ENCODE data around the gene COPS9. TPM values are rescaled to one million over a fixed set of nuclear protein-coding genes. Genes with fewer than 3 reads are reported as not detected.

COPS9 gene
- total RNA-seq, 1 donor from 2014 or later, result 204 TPM

DNA sequence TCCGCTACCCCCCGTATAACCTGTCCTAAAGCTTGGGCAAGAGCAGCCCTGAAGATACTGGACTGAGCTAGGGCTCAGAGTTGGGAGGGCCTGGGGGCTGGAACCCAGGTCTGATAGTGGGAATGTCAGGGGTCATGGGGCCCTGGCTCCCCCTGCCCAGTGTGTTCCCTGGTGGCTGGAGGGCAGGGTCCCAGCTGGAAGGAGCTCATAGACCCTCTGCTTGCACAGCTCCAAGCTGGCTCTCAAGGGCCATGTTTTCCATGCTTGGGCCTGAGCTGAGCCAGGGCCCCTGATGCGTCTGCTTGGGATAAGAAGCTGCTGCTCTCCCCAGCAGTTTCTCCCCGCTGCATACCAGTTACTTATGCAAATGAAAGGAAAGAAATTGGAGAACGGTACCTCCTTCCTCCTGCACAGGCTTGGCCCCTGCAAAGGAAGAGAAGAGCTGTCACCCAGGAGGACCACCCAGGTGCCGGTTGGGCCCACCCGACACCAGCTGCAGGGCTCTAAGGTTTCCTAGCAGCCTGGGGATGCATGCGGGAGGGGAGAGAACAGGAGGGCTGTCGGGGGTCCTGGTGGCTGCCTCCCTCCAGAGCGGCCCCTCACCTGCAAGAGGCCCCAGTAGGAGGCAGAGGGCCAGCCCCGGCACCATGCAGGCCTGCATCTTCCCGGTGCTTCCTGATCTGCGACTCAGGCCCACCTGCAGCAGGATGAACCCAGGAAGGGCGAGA, 3.7 kb upstream of the COPS9 start:
- DNase-seq (peak; percentile 18), ATAC-seq (no peak)
- intact Hi-C loops (cut with micrococcal nuclease), result loop anchor here (5.0 to 10.0 kb wide), 2 partner anchors 78 to 1105 kb away; no protein-coding TSS in a partner anchor

DNA sequence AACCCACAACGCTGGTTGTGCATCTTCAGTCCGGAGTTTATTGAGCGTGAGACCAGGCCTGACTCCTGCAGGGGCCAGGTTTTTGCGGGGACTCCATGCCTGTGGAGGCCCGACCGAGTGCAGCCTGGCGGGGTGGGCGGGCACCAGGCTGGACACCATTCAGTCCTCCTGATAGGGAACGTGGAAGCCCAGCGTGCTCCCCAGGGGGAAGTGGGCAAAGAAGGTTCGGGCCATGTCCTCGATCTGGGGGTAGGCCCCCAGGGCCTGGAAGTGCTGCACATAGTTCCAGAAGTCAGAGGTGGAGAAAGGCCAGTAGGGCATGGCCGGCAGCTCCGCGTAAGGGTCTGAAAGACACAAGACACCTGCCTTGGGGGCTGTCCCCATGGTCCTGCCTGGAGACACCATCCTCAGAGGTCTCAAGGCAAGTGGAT, 2.9 kb upstream of the COPS9 start:
- DNase-seq (peak; percentile 22), ATAC-seq (no peak)
- intact Hi-C loops (cut with micrococcal nuclease), result no loop called here

DNA sequence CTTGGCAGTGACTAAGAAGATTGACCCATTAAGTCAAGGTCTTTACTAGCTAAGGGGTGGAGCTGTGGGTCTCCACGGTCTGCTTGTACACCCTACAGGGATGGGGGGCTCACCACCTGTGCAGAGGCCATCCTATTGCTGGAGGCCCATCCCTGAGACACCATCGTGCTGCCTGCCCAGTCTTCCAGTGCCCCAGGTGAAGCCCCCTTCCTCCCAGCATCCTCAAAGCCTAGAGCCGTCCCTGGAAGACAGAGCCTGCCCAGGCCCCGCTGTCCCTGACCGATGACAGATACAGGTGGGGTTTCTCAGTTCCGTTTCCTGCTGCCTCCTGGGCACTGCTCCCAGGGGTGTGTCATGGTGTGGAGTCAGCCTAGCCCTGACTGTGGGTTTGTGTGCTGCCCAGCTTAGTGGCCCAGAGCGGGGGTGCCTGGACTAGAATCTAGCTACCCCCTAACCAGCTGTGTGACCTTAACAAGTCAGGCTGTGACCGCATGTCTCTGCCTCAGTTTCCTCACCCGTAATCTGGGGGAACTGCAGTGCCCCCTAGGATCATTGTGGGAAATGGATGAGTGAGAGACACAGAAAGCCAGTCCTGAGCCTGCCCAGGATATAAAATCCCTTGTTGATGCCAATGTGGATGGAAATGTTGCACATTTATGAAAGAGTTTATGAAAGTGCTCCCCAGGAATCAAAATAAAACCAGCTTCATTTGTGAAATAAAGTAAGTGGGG, 2.3 kb upstream of the COPS9 start:
- intact Hi-C loops (cut with micrococcal nuclease), result no loop called here
- peak; percentile 13 for DNase-seq
- no peak for ATAC-seq

DNA sequence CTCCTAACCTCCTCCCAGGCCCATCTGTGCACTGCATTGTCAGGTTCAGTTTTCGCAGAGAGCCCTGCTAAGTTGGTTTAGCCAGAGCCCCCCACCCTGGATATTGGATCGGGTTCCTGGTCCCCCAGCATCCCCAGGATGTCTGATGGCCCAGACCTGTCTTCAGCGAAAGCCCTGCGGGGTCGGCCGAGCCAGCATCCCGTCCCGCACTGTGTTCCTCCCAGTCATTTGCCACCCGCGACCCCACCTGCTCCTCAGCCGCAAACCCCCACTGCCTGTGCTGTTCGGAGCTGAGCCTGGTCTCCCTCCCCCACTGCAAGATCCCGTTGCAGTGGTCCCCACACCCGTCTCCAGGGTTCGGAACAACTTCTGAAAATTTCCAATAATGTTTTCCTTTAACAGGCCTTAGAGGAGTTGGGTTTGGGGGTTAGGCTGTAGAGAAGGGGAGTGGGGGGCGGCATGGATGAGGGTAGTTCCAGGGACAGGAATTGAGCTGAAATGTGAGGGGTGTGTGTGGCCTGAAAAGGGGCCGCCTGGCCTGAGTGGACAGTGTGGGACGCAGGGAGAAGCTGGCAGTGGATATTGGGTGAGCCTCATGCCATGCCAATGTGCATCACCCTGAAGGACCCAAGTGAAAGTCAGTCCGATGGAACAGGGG, 1.6 kb upstream of the COPS9 start:
- DNase-seq (peak; percentile 5), ATAC-seq (no peak)
- intact Hi-C loops (cut with micrococcal nuclease), result no loop called here

DNA sequence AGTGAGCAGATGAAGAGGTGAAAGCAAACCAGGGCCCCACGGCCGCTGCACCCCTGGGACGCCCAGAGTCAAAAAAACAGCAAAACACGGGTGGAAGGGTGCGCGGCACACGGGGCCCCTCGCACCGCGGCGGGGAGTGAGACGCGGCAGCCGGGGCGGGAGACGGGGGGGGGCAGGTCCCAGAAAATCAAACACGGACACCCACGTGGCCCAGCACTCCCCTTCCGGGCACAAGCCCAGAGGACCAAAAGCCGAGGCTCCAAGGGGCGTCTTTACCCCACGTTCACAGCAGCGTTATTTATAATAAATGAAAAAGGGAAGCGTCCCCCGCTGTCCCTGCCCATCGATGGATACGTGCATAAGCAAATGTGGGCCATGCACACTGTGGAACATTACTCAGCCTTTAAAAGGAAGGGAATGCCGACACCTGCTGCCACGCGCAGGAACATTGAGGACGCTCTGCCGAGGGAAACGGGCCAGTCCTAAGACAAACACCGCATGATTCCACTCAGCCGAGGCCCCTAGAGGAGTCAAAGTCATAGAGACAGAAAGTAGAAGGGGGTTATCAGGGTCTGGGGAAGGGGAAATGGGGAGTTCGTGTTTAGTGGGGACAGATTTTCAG, 677 bp upstream of the COPS9 start:
- no peak for DNase-seq
- intact Hi-C loops (cut with micrococcal nuclease), result no loop called here
- peak; percentile 25 for ATAC-seq

DNA sequence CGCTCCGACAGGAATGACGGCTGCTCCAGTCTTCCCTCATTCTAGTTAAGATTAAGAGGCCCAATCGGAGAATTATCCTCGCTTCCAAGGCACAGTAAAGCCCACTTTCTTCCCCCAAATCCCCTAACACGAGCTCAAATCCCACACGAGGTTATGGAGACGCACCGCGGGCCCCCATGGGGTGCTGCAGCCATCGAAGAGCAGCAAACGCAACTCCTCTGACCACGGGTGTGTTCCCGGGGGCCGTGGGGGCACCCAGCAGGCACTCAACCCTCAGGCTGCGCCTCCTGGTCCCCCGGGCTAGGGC, 446 bp downstream of the COPS9 start:
- intact Hi-C loops (cut with micrococcal nuclease), result no loop called here
- DNase-seq, result no peak

DNA sequence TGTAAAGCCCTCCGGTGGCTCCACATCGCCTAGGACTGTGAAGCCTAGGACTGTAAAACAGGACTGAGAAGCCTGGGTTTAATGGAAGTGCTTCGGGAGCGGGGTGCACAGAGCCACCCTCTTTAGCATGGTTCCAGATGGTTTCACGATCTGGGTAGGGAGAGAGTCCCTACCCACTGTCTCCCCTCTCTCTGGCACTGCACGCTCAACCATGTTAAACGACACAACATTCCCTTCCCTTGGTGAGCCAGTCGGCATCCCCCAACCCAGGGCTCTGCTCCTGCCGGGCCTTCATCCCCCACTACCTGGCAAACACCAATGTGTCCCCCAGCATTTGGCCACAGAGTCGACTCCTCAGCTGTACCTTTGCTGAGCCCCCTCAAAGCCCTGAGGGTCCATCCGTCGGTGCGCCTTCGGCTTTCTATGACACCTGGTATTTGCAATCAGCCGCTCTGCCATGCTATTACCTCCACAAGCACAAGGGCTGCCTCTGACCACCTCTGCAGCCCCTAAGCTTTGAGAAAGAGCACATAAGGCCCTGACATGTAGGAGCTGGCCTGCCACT, 1.1 kb downstream of the COPS9 start:
- no peak for DNase-seq
- ATAC-seq, result no peak
- intact Hi-C loops (cut with micrococcal nuclease), result no loop called here

More for the DNA sequence above, 446 bp downstream of the COPS9 start:
- peak; percentile 7 for ATAC-seq

DNA sequence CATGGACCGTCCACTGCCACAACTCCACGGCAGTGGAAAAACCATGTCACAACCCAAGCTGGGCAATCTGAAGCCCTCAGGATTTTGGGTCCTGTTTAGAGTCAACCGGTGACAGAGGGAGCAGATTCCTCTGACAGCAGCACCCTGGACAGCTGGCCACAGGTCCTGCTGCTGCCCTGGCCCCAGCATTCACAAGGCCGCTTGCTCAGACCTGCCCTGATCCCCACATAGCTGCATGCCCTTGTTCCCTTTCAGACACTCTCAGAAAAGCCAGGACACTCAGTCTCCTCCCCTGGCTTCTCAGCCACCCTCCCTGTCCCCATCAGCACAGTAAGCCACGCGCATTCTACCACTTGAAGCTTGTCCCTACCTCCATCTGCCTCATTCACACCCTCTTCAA, 1.6 kb downstream of the COPS9 start:
- no peak for ATAC-seq
- DNase-seq, result no peak
- intact Hi-C loops (cut with micrococcal nuclease), result no loop called here

DNA sequence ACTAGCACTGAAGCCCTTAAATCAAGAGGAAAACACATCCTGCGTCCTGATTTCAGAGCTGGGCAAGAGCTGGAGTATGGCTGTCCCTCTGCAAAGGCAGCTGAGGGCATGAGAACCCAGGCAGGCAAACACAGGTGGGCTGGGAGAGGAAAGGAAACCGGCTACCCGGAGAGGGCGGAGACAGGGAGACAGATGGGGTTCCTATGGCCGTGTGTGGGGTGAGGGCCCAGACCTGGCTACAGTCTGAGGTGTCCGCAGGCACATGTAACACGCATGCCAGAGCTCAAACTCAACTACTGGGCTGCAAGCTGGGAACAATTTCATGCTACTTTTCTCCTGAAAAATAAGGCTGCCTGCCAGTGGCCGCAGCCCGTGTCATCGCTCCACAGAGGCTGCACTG, 2.7 kb downstream of the COPS9 start:
- DNase-seq (peak; percentile 2), ATAC-seq (no peak)
- intact Hi-C loops (cut with micrococcal nuclease), result no loop called here

DNA sequence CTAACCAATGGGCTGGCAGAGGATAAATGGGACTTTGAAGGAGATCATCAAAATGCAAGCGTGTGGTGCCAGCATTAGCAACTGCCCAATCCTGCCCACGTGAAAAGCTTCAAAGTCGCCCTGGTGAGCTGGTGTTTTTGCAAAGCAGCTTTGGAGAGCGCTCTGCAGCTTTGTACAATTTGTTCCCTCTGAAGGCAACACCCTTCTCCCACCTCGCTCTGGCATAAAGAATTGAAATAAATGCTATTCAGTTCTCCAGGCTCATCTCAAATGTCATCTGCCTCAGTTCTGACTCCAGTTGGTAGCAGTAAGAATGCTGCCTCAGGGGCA, 3.5 kb downstream of the COPS9 start:
- intact Hi-C loops (cut with micrococcal nuclease), result no loop called here
- DNase-seq (no peak), ATAC-seq (no peak)

DNA sequence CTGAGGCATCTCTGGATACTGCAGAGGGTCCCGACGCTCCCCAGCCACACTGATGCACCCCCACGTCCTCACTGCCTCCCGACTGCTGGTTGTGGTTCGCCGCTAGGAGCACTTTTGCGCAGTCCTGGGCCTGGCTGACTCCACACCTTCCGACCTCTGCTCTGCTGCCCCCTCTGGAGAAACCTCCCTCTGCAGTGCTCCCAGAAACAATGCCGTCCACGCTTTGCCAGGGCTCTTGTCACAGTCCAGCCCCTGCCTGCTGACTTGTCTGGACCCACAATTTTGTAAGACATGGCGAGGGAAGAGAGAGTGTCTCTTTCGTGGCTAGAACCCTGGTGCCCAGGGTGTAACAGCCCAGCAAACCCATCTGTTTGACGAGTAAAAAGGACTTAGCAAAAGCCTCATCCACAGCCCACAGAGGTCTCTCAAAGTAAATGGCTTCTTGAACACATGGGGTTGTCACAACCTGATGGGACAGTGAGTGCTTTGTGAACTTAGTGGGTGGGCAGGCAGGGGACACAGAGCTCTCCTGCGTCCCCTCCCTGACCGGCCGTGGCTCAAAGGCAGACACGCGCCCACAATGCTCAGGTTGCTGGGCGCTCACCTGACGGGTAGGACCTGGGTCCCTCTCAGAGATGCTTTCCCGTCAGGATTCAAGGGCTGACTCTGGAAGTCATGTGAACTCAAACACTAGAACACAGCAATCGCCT, 4.0 kb downstream of the COPS9 start:
- intact Hi-C loops (cut with micrococcal nuclease), result no loop called here
- no peak for ATAC-seq
- peak; percentile 9 for DNase-seq

DNA sequence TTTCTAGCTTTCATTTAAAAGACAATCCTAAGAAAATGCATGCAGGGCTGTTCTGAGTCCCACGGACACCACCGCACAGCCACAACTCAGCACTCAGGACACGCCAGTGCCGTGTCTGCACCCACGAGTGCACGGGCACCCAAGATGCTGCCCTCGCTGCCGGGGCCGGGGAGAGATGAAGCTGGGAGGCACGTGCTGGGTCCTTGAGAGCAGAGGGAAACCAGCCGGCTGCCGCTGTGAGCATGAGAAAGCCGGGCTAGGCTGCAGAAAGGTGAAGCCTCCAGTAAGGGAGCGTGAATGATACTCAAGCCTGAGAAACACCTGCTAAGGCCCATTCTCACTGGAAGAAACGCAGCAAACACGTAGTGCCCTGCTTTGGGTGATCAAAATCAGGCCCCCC, 4.8 kb downstream of the COPS9 start:
- intact Hi-C loops (cut with micrococcal nuclease), result no loop called here
- DNase-seq, result no peak
- ATAC-seq, result no peak

DNA sequence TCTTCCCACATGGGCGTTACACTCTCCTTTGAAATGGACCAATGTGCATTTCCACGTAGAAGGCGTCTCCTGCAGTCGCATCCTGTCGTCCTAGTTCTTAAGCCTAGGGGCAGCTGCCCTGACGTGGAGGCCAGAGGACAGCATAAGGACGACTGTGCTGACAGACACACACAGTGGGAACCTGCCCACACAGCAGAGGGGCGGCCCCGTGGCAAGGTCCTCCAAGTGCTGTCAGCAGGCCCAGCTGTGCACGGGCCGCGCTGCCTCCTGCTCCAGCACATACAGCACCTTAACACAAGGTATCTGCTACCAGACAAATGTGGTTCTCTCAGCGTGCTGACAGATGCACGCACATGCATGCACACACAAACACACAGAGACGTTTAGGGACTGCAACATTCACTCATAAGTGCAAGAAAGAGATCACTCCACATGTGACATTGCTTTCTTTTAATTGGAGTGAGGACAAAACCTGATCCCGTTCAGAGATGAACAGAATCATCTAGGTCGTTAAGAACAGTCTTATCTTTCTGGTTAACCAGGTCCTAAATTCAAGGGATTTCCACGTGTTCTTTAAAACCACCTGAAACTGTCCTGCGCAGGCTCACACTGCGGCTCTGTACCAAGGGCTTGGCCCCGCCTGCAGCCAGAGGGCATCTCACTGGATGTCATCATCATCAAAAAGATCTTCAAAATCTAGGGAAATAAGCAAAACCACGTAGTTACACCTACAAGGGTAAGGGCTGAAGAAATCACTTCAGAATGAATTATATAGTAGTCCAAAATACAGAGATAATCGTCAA, 5.5 kb downstream of the COPS9 start:
- DNase-seq (no peak), ATAC-seq (no peak)
- intact Hi-C loops (cut with micrococcal nuclease), result no loop called here

DNA sequence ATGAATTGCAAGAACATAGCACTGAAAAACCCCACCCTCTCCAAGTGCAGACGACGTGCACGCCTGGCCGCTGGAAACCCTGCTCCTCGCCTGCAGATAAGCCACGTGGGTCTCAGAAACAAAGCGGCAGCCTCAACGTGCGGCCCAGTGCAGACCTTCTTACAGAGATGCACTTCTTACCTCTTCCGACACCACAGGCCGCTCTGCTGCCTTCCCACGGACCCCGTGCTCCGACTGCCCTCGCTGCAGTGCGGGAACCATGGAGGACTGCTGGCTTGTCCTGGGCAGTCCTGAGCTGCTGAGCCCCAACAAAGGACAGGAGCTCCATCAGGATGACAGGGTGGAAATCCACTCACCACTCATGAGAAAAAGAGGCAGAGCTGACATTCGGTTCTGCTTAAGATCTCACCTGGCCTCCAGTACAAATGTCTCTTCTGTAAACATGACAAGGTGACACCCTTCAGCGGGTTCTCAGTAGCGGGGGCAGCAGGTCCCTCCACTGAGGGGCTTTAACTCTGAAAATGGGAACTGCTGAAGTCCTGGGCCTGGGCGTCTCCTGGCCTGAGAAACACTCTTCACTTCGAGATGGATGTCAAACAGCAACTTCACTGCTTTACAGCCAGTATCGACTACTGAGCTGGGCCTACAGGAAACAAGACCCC, 6.2 kb downstream of the COPS9 start:
- no peak for DNase-seq
- ATAC-seq, result no peak
- intact Hi-C loops (cut with micrococcal nuclease), result no loop called here

DNA sequence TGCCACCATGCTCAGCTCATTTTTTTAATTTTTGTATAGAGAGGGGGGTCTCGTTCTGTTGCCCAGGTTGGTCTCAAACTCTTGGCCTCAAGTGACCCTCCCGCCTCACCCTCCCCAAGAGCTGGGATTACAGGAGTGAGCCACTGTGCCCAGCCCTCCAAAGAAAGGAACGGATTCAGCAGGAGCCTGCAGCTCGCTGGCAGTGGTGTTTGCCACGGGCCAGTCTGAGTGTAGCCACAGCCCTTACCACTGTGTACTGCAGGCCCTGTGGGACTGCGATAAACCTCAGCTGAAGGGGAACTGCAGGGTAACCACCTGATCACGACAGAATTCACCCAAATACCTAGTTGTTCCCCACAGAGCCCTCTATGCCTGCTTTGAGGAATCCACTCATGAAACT, 6.8 kb downstream of the COPS9 start:
- intact Hi-C loops (cut with micrococcal nuclease), result no loop called here
- ATAC-seq (no peak), DNase-seq (no peak)

DNA sequence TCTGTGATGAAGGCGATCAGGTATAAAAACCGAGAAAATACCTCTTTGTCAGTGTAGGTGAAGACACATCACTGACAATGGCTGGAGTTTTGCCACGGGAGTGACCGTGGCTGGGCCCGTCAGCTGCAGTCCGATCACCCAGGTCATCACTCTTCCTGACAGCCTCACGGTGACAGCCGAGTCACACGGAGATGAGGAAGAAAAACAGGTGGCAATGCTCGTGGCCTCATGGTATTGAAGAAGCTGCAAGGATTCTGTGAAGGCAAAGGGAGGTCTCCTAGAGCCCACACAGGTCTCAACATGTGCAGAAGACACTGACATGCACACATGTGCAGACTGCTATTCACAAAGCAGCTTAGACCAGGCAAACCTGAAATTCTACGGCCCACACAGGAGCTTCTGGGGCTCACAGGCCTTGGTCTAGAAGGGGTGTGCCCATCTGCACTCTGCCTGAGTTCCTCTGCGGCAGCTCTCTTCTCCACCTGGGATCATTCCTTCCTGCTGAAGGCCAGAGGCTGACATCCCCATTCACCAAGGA, 7.4 kb downstream of the COPS9 start:
- DNase-seq (no peak), ATAC-seq (no peak)
- intact Hi-C loops (cut with micrococcal nuclease), result no loop called here

DNA sequence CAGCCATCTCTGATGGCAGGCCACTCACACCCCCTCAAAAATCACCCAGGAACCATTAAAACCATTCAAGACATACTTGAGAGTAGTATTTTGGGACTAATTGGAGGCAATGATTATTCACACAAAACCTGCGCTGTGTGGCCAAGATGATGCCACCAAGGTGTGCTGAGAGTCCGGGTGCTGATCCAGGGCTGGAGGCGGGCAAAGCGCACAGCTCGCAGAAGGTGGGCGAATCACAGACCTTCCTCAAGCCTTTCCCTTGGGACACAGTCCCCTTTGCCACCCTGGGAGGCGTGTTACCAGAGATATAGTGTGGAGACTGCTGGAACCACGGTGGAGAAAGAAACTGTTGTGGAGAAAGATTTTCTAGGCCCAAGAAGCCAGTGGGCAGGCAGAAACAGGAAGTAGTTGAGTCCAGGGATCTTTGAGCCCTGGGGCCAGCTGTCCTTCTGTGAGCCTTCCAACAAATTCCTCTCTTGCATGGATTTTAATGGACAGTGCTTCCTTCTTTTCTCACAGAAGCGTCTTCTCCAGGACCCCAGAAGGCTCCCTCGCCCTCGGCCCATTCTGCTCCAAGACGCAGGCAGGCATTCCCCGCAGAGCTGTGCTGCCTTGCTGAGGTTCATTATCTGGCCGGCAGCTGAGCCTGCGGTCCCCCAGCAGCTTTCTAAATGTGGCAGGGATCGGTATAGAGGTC, 8.0 kb downstream of the COPS9 start:
- no peak for DNase-seq
- no peak for ATAC-seq
- intact Hi-C loops (cut with micrococcal nuclease), result no loop called here

Data from left ventricle myocardium superior (tissue), 1 donor.